Transverse colon (tissue), 4 donors: ENCODE data around the gene FGD3.

ENCODE experiments used
- EP300 ChIP-seq: sonication (generic); formaldehyde crosslinking; IDR thresholded peaks from one replicate; pipeline ENCODE4 v1.6.1; 2017; ENCODE audit warnings: antibody characterized with exemption, low read depth
- POLR2AphosphoS5 ChIP-seq, 3 donors: sonication (generic); formaldehyde crosslinking; IDR thresholded peaks; one replicate each; pipeline ENCODE4 v1.6.1; 2016; ENCODE audit warnings: antibody characterized with exemption in 3 of 3
- TF ChIP-seq, protein P1 (sequence below), 5 experiments: fragments of 200-600 bp in 3 of 5; fragments of 450-650 bp in 2 of 5; sonication (generic) in 3 of 5; IDR thresholded peaks; 1 replicate in 2 of 5; 2 replicates in 3 of 5; pipeline ENCODE4 v1.5.1; 2016 to 2017; ENCODE audit warnings: antibody characterized with exemption in 5 of 5, inconsistent platforms in 3 of 5, mild to moderate bottlenecking in 2 of 5, moderate library complexity in 1 of 5

DNA sequence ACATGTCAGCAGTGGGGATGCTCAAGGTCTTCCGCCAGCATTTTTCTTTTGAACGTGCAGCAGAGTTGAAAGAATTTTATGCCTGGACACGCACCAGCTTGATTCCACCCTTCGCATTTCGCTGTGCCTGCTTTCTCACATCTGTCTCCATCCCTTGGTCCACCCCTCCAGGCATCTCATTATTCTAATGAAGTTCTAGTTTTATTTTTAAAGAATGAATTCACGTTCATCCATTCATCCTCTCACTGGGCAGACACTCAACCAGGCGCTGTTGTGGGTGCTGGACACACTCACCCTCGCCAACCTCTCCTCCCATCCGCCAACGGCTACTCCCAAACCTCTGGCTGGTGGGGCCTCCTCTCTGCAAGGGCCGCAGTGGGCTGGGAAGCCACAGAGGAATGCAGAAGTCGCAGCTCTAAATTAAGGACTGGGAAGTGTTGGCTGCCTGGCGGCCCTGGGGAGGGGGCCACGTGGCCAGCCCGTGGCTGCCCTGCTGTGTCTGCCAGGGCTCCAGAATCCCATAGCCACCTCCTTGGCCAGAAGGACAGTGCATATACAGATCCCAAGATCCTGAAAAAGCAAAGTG is 117.9 kb downstream of the FGD3 start:
- TF ChIP-seq, protein P1, sequence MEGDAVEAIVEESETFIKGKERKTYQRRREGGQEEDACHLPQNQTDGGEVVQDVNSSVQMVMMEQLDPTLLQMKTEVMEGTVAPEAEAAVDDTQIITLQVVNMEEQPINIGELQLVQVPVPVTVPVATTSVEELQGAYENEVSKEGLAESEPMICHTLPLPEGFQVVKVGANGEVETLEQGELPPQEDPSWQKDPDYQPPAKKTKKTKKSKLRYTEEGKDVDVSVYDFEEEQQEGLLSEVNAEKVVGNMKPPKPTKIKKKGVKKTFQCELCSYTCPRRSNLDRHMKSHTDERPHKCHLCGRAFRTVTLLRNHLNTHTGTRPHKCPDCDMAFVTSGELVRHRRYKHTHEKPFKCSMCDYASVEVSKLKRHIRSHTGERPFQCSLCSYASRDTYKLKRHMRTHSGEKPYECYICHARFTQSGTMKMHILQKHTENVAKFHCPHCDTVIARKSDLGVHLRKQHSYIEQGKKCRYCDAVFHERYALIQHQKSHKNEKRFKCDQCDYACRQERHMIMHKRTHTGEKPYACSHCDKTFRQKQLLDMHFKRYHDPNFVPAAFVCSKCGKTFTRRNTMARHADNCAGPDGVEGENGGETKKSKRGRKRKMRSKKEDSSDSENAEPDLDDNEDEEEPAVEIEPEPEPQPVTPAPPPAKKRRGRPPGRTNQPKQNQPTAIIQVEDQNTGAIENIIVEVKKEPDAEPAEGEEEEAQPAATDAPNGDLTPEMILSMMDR (IDR thresholded peaks at IDR 0.05): no peak
- TF ChIP-seq POLR2AphosphoS5 (IDR thresholded peaks at IDR 0.05) (no peak), EP300 (no peak)
